Stimulated activated CD8-positive, alpha-beta memory T cell treated with anti-CD3 and anti-CD28 coated beads, Interleukin-4, amount 100 ng/mL, for 24 hours (primary cell): ENCODE results near the gene IGHMBP2.
"Not testable (repeated sequence)": the region's sequence is repeated elsewhere in the genome, so short reads cannot be mapped to it uniquely, and the experiment has no call there.

Source experiments
- DNase-seq: peaks from one replicate; pipeline ENCODE4 v3.0.0-alpha.2; 2020; ENCODE audit warnings: low read depth

The IGHMBP2 gene

GRCh38 chr11:68963779-68964178 lies 60.1 kb downstream of the IGHMBP2 start:
- DNase-seq = no peak

DNA sequence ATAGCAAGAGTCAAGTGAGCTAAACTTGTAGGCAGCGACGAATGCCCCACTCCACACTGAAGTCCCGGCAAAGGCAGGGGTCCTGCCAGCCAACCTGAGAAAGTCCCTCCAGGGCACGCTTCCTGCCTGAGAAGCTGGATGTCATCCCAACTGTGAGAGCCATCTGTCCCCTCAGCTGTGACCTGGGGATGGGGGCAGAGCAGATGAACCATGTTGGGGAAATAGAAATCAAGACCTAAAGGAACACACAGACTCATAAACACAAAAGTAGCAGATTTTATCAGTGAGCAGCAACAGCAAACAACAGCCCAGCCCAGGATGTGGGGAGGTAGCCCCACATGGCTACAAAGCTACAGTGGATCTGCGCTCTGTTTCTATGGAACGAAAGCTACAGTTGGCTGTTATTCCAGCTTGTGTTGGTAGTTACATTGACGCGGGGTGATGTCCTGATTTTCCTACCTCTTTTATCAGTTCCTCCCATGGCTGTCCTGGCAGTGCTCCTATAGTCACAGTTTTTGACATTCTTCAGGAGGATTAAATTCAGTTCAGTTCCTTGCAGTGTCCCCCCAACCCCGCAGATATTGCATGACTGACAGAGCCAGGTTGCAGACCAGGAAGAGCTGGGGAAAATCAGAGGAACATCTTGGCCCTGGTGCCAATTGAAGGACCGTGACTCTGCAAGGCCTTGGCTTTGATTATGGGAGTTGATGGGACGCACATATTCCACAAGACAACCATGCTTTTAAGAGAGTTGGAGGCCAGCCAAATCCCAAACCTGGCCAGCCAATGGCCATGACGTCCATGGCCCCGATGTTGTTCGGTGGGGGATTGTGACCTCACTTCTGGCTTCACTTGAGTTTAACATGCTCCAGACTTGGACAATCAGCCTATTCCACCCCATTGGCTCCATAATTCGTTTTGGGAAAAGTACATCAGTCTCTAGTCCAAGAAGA lies 62.5 kb downstream of the IGHMBP2 start:
- DNase-seq = no peak

DNA sequence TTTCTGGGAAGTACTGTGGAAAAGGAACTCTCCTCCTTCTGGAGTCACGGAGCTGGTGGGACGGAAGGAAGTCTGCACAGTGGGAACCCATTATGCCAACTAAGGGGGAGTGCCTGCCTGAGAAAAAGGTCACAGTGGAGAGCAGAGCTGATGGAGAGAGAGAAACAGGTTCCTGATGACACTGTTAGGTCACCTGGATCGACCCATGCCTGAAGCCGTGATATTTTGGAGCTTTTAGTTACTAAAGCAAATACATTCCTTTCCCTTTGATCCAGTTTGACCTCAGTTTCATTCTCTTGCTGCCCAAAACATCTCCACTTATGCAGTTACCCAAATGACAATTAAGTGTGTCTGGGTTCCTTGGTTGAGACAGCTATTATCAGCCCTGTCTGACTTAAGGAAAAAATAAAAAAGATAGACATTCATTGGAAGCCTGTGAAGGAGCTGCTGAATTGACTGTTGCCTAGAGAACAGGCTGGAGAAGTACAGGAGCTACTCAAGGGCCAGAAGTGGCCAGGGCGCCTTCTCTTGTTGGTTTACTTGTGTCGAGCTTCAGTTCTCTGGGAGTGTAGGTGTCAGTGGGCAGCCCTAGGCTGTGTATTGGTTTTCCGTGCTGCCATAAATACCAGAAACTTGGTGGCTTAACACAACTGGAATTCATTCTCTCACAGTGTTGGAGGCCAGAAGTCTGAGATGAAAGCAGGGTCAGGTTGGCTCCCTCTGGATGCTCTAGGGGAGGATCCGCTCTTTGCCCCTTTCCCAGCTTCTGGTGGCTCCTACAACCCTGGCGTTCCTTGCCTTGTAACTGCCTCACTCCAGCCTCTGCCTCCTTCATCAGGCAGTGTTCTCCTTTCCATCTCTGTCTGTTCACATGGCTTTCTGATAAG lies 63.4 kb downstream of the IGHMBP2 start:
- DNase-seq = no peak

DNA sequence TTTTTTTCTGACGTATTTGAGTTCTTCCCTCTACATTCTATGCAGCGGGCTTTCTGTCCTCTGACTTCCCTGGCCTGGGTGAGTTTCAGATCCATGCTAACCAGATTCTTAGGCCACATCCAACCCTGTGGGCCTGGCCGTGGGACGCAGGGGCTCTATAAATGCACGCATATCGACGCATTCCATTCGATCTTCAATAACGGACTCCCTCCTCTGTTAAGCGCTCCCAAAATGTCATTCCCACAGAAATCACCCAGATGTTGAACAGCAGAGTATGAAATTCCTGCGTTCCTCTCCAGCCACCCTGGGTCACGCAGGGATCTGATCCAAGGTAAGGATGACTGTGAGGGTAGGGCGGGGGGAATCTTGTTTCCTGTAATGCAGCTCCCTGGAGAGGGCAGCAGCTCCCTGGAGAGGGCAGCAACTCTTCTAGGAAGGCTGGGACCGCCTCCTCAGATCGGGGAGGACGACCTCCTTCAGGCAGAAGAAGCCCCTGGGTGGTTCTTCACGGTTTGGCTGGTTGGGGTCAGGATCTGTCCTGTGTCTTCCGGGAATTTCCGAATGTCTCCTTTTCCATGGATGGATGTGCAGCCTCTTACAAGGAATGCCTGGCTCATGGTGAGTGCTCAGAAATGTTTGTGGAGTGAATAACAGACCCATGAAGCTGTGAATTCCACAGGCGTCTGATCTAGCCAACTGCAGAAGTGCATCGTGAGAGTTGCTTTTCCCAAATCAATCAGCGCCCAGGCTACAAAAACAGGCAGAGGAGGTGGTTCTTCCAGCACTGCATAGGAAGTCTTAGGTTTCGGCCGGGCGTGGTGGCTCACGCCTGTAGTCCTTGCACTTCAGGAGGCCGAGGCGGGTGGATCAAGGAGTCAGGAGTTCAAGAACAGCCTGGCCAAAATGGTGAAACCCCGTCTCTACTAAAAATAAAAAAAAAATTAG lies 64.9 kb downstream of the IGHMBP2 start:
- no peak for DNase-seq

GRCh38 chr11:68969386-68969785 lies 65.7 kb downstream of the IGHMBP2 start:
- no peak for DNase-seq

GRCh38 chr11:68970921-68971636 lies 67.4 kb downstream of the IGHMBP2 start:
- DNase-seq = no peak

DNA sequence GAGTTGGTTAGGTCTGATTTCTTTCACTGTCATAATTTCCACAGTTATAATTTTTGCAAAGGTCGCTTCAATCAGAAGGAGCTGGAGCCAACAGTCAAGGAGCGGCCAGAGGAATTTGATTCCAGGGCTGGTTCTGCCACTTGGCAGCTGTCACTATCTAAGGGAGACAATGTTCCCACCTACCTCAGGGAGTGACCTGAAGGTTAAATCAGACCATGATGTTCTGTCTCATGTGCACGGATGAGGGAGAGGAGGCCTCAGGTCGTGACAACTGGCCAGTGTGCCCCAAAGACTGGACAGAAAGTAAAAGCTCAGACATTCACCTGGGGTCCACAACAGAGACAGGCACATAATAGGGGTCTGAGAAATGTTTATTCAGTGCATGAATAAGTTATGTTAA lies 69.5 kb downstream of the IGHMBP2 start:
- DNase-seq = no peak

DNA sequence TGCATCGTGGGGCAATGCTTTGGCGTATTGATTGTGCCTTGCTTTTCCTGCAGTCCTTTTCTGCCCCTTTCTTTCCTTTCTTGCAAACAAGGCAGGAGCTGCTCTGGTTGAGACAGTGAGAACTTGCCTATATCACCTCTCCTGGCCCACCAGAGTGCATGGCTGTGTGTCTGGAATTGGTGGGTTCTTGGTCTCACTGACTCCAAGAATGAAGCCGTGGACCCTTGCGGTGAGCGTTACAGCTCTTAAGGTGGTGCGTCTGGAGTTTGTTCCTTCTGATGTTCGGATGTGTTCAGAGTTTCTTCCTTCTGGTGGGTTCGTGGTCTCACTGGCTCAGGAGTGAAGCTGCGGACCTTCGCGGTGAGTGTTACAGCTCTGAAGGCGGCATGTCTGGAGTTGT lies 70.0 kb downstream of the IGHMBP2 start:
- DNase-seq = not testable (repeated sequence)

GRCh38 chr11:68974421-68975194 lies 70.9 kb downstream of the IGHMBP2 start:
- no peak for DNase-seq

DNA sequence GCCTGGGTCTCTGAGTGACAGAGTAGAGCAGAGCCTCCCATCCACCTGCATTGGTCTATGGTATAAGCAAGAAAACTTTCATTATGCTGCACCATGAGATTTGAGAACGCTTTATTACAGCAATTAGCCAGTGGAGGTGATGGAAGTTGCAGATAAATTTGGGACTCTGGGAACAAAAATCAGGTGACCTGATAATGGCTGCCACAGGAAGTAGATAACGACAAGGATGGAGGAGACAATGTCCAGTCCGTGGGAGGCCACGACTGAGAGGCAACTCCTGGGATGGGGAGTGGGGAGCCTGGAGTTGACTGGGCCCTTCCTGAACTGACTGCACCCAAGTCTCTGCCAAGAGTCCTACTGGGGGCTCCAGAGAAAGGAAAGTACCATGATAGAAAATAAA lies 72.4 kb downstream of the IGHMBP2 start:
- DNase-seq = no peak

GRCh38 chr11:68976563-68976962 lies 72.9 kb downstream of the IGHMBP2 start:
- DNase-seq = no peak

GRCh38 chr11:68977781-68978625 lies 74.3 kb downstream of the IGHMBP2 start:
- no peak for DNase-seq

DNA sequence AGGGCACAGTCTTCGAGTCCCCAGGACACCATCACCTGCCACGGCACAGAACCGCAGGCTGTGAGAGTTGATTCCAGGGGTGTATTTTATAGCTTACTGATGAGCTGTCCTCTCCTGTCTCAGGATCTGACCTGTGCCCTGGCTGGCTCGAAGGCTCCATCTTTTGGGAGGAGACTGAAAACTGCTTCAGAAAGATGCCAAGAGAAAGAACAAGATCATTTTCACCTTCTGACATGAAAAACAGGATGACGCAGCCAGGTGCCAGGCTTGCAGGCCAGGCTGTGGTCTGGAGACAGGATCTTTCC lies 74.9 kb downstream of the IGHMBP2 start:
- no peak for DNase-seq

- no peak for DNase-seq
These were observed 75.4 kb downstream of the IGHMBP2 start for GRCh38 chr11:68978931-68979594.

- no peak for DNase-seq
These were observed 76.5 kb downstream of the IGHMBP2 start for GRCh38 chr11:68979931-68980775.

- no peak for DNase-seq
These were observed 77.0 kb downstream of the IGHMBP2 start, which contains the start of gene MRGPRD for GRCh38 chr11:68980776-68981065. TSS of gene MRGPRD (minus strand) at chr11:68980986. CDS start at chr11:68980986, 0 bp downstream.

GRCh38 chr11:68982134-68982533 lies 78.4 kb downstream of the IGHMBP2 start:
- no peak for DNase-seq

GRCh38 chr11:68983801-68984200 lies 80.1 kb downstream of the IGHMBP2 start:
- DNase-seq = no peak
